GM19467 (cell line): Measurements from ENCODE around the gene ZNF488.

ENCODE experiments used
- ATAC-seq: cut with Tn5 transposase; IDR thresholded peaks from one replicate; pipeline ENCODE4 v1.9.1; 2021; ENCODE audit warnings: mild to moderate bottlenecking, moderate library complexity; ENCODE audit not compliant: unreplicated experiment

Gene ZNF488

DNA sequence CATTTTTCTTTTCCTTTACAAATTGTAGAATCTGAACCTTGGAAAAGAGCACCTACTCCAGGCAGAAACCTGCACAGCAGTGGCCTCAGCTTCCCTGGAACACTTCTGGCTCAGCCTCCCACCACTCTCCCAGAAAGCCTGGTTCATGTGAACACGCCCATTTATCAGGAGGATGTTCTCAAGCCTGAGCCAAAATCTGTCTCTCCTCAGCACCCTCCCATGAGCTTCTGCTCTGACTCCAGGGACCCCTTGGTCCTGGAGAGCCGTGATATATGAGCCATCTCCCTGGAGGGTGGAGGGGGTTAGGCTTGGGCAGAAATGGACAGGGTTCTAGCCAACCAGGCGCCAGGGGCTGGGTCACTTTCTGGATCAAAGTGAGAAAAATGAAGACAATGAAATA lies 51.7 kb downstream of the ZNF488 start:
- ATAC-seq = no peak

DNA sequence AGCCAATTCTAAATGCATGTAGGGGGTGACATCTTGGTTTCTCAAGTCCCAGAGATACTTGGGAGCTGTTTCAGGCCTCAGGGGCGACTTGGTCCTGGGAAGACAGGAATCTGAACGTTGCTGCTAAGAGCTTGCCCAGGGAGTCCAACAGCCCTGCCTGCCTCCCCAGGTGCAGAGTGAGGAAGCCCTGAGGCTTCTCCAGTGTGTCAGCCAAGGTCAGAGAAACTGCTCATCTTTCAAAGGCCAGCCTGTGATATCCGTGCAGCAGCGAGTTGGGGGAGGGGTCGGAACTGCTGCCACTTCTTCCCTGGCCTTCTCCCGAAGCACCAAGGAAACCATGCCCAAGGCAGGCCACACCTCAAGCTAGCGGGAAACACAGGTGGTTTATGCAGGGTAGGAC lies 52.1 kb downstream of the ZNF488 start:
- ATAC-seq = no peak

GRCh38 chr10:47331491-47331890 lies 52.6 kb downstream of the ZNF488 start:
- no peak for ATAC-seq

DNA sequence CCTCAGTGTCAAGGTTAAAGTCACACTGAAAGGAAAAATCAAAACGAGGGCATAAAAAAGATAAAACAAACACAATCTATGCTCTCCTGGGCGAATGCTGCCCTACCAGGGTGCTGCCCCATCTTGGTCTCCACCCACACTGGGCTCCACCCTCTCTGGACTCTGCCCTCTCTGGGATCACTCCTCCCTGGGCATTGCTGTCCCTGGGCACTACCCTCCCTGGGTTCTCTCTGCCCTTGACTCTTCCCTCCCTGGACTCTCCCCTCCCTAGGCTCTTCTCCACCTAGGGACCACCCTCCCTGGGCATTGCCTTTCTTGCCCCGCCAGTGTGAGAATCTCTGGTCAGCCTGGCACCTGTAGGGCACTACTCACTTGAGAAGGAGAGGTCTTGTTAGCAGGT lies 53.3 kb downstream of the ZNF488 start:
- ATAC-seq = no peak

GRCh38 chr10:47330366-47330765 lies 53.7 kb downstream of the ZNF488 start:
- ATAC-seq = no peak

DNA sequence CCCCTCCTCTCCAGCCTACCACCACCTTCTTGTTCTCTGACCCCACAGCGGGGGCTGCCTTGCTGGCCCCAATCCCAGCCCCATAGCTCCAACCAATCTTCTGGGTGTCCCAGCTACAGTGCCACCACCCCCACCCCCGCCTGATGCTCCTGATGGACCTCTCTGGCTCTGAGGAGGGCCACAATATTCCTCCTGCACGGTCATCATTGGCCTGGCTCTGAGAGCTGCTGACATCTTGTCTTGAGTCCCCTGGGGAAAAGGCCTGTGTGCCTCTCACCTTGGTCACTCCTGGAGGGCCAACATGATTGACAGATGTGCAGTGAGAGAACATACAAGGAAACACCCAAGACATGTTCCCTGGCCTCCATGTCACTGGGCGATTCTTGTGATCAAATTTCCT lies 54.2 kb downstream of the ZNF488 start:
- no peak for ATAC-seq

GRCh38 chr10:47326927-47327330 lies 57.2 kb downstream of the ZNF488 start:
- ATAC-seq = no peak

DNA sequence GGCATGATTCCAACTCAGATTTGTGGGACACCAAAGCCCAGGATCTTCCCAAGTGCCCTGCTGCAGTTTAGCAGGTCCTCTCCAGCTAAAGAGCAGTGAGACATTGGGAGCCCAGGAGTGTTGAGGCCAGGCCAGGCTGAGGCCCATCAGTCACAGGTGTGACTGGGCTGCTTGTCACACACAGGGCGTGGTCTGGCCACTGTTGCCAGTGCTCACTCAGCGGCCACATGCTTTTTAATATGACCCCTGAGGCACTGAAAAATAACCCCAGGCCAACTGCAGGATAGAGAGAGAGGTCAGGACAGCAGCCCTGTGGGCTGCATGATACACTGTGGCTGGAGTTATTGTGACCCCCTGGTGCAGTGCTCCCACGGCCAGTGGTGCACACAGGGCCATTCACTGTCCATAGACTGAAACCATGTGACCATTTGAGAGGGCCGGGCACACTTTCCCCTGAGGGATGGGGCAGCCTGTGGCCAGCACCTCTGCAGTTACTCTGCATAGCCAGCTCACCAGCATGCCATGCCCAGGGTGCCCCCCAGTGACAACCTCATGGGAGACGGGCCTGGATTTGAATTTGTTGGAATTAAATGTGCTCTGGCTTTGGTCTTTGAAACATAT lies 57.7 kb downstream of the ZNF488 start:
- no peak for ATAC-seq

DNA sequence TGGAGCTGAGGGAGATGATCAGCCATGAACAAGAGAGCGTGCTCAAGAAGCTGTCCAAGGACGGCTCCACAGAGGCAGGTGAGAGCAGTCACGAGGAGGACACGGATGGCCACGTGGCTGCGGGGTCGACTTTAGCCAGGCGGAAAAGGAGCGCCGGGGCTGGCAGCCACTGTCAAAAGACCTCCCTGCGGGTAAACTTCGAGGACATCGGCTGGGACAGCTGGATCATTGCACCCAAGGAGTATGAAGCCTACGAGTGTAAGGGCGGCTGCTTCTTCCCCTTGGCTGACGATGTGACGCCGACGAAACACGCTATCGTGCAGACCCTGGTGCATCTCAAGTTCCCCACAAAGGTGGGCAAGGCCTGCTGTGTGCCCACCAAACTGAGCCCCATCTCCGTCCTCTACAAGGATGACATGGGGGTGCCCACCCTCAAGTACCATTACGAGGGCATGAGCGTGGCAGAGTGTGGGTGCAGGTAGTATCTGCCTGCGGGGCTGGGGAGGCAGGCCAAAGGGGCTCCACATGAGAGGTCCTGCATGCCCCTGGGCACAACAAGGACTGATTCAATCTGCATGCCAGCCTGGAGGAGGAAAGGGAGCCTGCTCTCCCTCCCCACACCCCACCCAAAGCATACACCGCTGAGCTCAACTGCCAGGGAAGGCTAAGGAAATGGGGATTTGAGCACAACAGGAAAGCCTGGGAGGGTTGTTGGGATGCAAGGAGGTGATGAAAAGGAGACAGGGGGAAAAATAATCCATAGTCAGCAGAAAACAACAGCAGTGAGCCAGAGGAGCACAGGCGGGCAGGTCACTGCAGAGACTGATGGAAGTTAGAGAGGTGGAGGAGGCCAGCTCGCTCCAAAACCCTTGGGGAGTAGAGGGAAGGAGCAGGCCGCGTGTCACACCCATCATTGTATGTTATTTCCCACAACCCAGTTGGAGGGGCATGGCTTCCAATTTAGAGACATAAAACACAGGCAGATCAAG lies 58.5 kb downstream of the ZNF488 start:
- ATAC-seq = no peak

GRCh38 chr10:47323636-47324296 lies 60.3 kb downstream of the ZNF488 start:
- no peak for ATAC-seq

DNA sequence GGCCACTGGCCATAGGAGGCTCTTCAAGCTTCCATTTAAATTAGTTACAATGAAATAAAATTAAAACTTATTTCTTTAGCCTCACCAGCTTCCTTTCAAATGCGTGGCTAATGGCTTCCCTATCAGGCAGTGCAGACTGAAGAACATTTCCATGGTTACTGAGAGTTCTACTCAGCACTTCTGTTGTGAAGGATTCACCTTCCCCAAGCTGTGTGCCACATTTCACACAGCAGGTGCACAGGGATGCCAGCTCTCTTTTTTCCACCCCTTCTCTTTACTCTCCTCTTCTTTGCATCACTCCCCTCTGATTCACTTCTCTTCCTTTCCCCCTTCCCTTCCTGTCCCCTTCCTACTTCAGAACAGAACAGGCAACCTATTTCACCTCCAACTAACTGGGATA lies 61.0 kb downstream of the ZNF488 start:
- no peak for ATAC-seq

GRCh38 chr10:47322300-47323061 lies 61.6 kb downstream of the ZNF488 start, which contains the start of gene GDF2:
TSS of gene GDF2 (plus strand) at chr10:47322454. CDS start at chr10:47322669, 215 bp downstream.
- ATAC-seq = no peak

DNA sequence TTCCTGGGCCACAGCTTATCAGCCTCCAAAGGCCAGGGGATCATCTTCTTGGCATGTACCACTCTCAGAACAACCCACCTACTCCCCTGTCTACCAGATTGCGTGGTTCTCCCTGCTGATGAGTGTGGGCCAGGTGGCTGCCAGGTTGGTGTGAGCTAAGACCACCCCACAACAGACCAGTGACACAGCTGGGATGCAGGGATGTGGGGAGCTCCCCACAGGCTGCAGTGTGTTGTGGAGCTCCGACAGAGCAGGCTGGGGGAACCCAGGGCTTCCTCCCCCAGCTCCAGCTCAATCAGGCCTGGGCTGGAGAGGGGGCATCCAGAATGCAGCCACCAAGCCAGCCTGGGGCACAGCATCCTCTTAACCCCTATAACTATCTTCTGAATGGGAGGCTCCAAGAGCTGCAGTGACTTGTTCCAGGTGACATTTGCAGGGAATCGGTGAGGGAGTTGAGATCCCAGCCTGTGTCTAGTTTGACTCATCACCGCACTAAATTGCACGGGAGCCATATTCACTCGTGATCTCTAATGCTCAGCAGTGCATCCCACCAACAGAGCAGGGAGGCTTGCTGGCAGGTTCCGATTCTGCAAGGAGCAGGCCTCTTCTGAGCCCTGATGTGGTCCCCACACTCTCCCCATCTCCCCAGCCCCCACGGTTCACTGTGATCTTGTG lies 62.4 kb downstream of the ZNF488 start:
- no peak for ATAC-seq

GRCh38 chr10:47320812-47321211 lies 63.3 kb downstream of the ZNF488 start:
- no peak for ATAC-seq

DNA sequence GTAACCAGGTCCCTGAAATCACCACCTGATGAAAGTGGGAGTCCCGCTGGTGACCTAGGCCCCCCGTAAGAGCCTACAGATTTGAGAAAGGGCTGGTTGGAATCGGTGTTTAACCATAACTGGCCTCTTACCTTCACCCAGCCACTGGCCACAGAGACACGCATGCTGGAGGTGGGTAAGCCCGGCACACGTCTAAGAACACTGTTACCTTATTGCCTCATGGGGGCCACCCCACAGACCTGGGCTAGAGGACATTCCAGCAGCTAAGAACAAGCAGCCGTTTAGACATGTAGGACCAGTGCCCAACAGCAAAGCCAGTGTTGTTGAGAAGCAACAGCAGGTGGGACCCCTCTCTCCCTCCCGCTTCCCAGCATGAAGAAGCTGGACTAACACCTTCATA lies 64.3 kb downstream of the ZNF488 start:
- no peak for ATAC-seq

GRCh38 chr10:47318706-47319105 lies 65.4 kb downstream of the ZNF488 start:
- ATAC-seq = no peak

DNA sequence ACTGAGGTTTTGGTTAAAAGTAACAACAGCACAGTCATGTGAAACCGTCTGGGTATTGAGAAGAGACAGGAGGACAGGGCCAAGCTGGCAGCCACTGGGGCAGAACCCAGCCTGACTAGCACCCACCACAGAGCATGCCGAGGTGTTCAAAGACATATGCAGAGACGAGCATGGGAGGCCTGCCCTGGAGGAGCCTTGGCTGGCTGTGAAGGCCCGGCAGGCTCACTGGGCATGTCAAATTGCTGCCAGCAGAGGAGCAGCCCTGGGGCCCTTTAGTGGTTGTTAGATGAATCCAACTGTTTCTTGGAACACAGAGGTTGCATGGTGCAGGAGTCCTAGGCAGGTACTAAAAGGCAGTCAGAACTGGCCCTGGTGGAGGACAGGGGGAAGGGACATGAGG lies 66.8 kb downstream of the ZNF488 start:
- ATAC-seq = no peak

- no peak for ATAC-seq
Observed at GRCh38 chr10:47316131-47316530, 68.0 kb downstream of the ZNF488 start.
